IPS-NIHi7 (cell line): ENCODE measurements around the gene AGAP1.

Experiments used
- DNase-seq: peaks from one replicate; pipeline ENCODE4 v3.0.0; 2012; ENCODE audit warnings: mixed read lengths; ENCODE audit errors: extremely low spot score

AGAP1 gene

GRCh38 chr2:235638541-235639427 is 144.9 kb downstream of the AGAP1 start:
- DNase-seq, result no peak

- no peak for DNase-seq
Measured at GRCh38 chr2:235639428-235639773, 145.6 kb downstream of the AGAP1 start.

GRCh38 chr2:235639885-235640284 is 146.0 kb downstream of the AGAP1 start:
- no peak for DNase-seq

- no peak for DNase-seq
Measured at GRCh38 chr2:235640377-235640776, 146.5 kb downstream of the AGAP1 start.

- no peak for DNase-seq
Measured at GRCh38 chr2:235640926-235641723, 147.3 kb downstream of the AGAP1 start.

- no peak for DNase-seq
Measured at GRCh38 chr2:235641956-235642355, 148.1 kb downstream of the AGAP1 start.

GRCh38 chr2:235642446-235643098 is 148.7 kb downstream of the AGAP1 start:
- DNase-seq, result no peak

- DNase-seq, result no peak
Measured at GRCh38 chr2:235643680-235644511, 150.1 kb downstream of the AGAP1 start.

GRCh38 chr2:235647264-235647663 is 153.4 kb downstream of the AGAP1 start:
- no peak for DNase-seq

GRCh38 chr2:235647877-235648276 is 154.0 kb downstream of the AGAP1 start:
- DNase-seq, result no peak

- DNase-seq, result no peak
Measured at GRCh38 chr2:235649418-235649817, 155.6 kb downstream of the AGAP1 start.

- no peak for DNase-seq
Measured at GRCh38 chr2:235651643-235652042, 157.8 kb downstream of the AGAP1 start.

- no peak for DNase-seq
Measured at GRCh38 chr2:235654103-235654813, 160.4 kb downstream of the AGAP1 start.

GRCh38 chr2:235658351-235659174 is 164.7 kb downstream of the AGAP1 start:
- peak; percentile 79 for DNase-seq

- no peak for DNase-seq
Measured at GRCh38 chr2:235659767-235660322, 166.0 kb downstream of the AGAP1 start.

GRCh38 chr2:235660484-235661082 is 166.7 kb downstream of the AGAP1 start:
- DNase-seq, result no peak

- no peak for DNase-seq
Measured at GRCh38 chr2:235661167-235661937, 167.5 kb downstream of the AGAP1 start.

GRCh38 chr2:235661952-235662351 is 168.1 kb downstream of the AGAP1 start:
- no peak for DNase-seq
